Suprapubic skin (tissue), 4 donors: Measurements from ENCODE around the gene KRT76. TPM values are rescaled to one million over a fixed set of nuclear protein-coding genes. Genes with fewer than 3 reads are reported as not detected.

Experiments
- DNase-seq, 2 donors: peaks; one replicate each; pipeline ENCODE4 v3.0.0-alpha.2; 2019; ENCODE audit warnings: low spot score in 2 of 2
- H3K27ac ChIP-seq: fragments of 200-600 bp; sonication (generic); one replicate; pipeline ENCODE4 v1.5.1; 2019
- H3K27me3 ChIP-seq: fragments of 200-600 bp; sonication (generic); one replicate; pipeline ENCODE4 v1.5.1; 2019
- H3K36me3 ChIP-seq: fragments of 200-600 bp; sonication (generic); one replicate; pipeline ENCODE4 v1.5.1; 2019
- H3K4me1 ChIP-seq: fragments of 200-600 bp; sonication (generic); one replicate; pipeline ENCODE4 v1.5.1; 2019
- H3K4me3 ChIP-seq: fragments of 200-600 bp; sonication (generic); one replicate; pipeline ENCODE4 v1.5.1; 2019; ENCODE audit warnings: mild to moderate bottlenecking
- H3K9me3 ChIP-seq: fragments of 200-600 bp; sonication (generic); one replicate; pipeline ENCODE4 v1.5.1; 2019
- EP300 ChIP-seq: sonication (generic); formaldehyde crosslinking; IDR thresholded peaks from one replicate; pipeline ENCODE4 v1.6.1; 2017; ENCODE audit warnings: antibody characterized with exemption
- POLR2A ChIP-seq, 2 donors: fragments of 450-650 bp; IDR thresholded peaks; one replicate each; pipeline ENCODE4 v1.6.1; 2017; ENCODE audit warnings: antibody characterized with exemption in 2 of 2, mild to moderate bottlenecking in 2 of 2, moderate library complexity in 2 of 2
- POLR2AphosphoS5 ChIP-seq, 3 donors: sonication (generic); formaldehyde crosslinking; IDR thresholded peaks; one replicate each; pipeline ENCODE4 v1.6.1; 2017; ENCODE audit warnings: antibody characterized with exemption in 3 of 3
- WGBS: methylation state at CpG from one replicate; pipeline ENCODE4 v1.1.5; 2018; 5-methylcytosine and 5-hydroxymethylcytosine counted together
- total RNA-seq, 4 donors: library from RNA; depleted of rRNA; stranded (reverse); fragments of >200 nt; gene quantifications; one replicate each; pipeline ENCODE4 v1.1.0, GENCODE V29; 2016
- TF ChIP-seq, protein P1 (sequence below), 2 donors: fragments of 200-600 bp in 1 of 2; fragments of 450-650 bp in 1 of 2; sonication (generic) in 1 of 2; IDR thresholded peaks; one replicate each; pipeline ENCODE4 v1.5.1; 2016 to 2019; ENCODE audit warnings: antibody characterized with exemption in 2 of 2, mild to moderate bottlenecking in 1 of 2, moderate library complexity in 1 of 2

The KRT76 gene
- total RNA-seq, 4 donors from 2014 or later, result not detected

DNA sequence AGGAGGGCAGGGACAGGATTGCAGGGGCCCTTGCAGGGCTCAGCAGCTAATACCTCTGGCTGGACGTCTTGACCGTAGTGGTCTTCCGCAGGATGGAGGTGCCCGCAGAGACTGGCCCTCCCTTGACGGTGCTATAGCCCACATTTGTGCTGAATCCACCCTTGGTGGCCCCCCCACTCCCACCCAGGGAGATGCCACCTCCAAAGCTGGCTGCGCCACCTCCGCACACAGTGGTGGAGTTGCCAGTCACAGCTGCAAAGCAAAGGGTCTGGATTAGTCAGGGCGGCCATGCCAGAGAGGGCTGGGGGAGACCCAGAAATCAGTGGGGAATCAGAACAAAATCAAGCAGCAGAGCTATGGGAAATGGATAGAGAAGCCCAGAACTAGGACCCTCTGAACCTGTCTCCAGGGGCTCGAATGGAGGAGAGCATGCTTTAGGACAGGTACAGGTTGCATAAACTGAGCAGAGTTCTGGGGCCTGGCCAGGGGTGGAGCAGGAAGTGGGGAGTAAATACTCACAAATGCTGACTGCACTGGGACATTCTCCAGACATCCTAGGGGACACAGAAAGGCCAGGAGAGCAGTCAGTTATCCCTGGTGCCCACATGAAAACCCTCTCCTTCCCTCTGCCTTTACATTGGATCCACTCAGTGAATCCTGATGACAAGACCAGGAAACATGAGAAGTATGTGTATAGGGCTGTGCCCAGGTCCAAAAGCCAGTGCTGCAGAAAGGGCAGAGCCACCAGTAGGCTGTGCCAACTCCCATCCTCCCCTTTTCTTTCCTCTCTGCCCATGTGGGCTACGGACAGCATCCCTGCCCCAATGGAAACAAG is 44.9 kb upstream of the KRT76 start:
- WGBS, result 40% methylated on average over 2 of the region's 10 CpGs
- Histone ChIP-seq H3K36me3 (no peaks in the 10 kb centered on the region), H3K4me1 (peaks cover 7% of the 10 kb centered on the region), H3K27ac (no peak overlapping the region), H3K27me3 (peaks cover 14% of the 10 kb centered on the region), H3K9me3 (no peaks in the 10 kb centered on the region), H3K4me3 (no peak overlapping the region)
- TF ChIP-seq, protein P1, sequence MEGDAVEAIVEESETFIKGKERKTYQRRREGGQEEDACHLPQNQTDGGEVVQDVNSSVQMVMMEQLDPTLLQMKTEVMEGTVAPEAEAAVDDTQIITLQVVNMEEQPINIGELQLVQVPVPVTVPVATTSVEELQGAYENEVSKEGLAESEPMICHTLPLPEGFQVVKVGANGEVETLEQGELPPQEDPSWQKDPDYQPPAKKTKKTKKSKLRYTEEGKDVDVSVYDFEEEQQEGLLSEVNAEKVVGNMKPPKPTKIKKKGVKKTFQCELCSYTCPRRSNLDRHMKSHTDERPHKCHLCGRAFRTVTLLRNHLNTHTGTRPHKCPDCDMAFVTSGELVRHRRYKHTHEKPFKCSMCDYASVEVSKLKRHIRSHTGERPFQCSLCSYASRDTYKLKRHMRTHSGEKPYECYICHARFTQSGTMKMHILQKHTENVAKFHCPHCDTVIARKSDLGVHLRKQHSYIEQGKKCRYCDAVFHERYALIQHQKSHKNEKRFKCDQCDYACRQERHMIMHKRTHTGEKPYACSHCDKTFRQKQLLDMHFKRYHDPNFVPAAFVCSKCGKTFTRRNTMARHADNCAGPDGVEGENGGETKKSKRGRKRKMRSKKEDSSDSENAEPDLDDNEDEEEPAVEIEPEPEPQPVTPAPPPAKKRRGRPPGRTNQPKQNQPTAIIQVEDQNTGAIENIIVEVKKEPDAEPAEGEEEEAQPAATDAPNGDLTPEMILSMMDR (IDR thresholded peaks at IDR 0.05), result no peak
- TF ChIP-seq POLR2A (IDR thresholded peaks at IDR 0.05) (no peak), EP300 (no peak), POLR2AphosphoS5 (IDR thresholded peaks at IDR 0.05) (no peak)
- DNase-seq, result no peak

DNA sequence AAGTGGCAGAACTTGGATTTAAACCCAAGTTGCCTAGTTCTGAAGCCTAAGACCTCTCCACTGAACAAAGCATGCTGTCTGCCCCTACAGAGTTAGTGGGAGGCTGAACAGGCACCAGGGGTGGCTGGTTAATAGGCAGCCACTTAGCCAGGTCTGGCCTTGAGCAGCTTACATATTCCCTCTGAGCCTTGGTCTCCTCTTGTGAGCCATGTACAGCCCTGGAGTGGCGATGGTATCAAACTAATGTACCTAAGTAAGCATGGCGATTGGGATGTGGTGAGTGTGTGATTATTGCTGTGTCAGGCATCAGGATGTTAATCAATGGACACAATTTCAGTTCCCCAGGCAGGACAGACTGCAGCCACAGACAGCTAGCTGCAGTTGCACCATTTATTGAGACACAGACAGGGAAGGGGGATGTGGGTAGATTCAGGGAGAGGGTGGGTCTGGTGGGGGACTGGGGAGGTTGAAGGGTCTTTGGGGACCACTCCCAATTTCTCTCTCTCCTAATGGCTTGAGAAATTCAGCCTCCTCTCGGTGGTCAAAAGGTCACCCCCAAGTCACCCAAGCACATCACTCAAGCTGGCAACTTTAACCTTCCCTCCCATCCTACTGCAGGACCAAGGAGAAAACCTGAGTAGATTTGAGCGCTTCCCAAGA is 44.1 kb upstream of the KRT76 start:
- no peak for TF ChIP-seq EP300
- no peak for TF ChIP-seq POLR2AphosphoS5 (IDR thresholded peaks at IDR 0.05)
- TF ChIP-seq, protein P1 (IDR thresholded peaks at IDR 0.05), result no peak
- TF ChIP-seq POLR2A (IDR thresholded peaks at IDR 0.05), result no peak
- Histone ChIP-seq H3K4me1 (peaks cover 7% of the 10 kb centered on the region), H3K27ac (no peak overlapping the region), H3K9me3 (no peaks in the 10 kb centered on the region), H3K27me3 (peaks cover 17% of the 10 kb centered on the region), H3K4me3 (no peak overlapping the region), H3K36me3 (no peaks in the 10 kb centered on the region)
- WGBS, result 92% methylated on average over 4 of the region's 4 CpGs
- no peak for DNase-seq

DNA sequence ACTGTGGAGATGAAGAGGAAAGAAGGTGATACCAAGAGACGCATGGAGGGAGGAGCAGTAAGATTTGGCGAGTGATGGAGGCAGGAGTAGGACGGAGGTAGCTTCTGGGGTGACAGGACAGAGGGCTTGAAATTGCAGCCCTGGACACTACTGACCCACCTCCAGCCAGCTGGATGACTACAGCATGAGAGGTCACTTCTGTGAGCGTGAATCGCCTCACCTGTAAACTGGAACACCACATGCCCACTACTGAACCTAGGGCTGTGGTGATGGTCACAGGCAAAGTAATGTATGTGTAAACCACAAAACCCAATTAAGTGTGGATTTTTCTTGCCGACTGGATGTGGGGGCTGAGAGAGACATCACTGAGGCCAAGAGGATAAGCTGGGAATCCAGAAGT is 43.4 kb upstream of the KRT76 start:
- DNase-seq, result no peak
- no peak overlapping the region for H3K4me3 ChIP-seq
- WGBS, result 87% methylated on average over 6 of the region's 6 CpGs
- H3K36me3 ChIP-seq, result no peaks in the 10 kb centered on the region
- TF ChIP-seq EP300 (no peak), POLR2AphosphoS5 (IDR thresholded peaks at IDR 0.05) (no peak), POLR2A (IDR thresholded peaks at IDR 0.05) (no peak)
- TF ChIP-seq, protein P1 (IDR thresholded peaks at IDR 0.05), result no peak
- peaks cover 7% of the 10 kb centered on the region for H3K4me1 ChIP-seq
- H3K9me3 ChIP-seq, result no peaks in the 10 kb centered on the region
- no peak overlapping the region for H3K27ac ChIP-seq
- peaks cover 17% of the 10 kb centered on the region for H3K27me3 ChIP-seq

DNA sequence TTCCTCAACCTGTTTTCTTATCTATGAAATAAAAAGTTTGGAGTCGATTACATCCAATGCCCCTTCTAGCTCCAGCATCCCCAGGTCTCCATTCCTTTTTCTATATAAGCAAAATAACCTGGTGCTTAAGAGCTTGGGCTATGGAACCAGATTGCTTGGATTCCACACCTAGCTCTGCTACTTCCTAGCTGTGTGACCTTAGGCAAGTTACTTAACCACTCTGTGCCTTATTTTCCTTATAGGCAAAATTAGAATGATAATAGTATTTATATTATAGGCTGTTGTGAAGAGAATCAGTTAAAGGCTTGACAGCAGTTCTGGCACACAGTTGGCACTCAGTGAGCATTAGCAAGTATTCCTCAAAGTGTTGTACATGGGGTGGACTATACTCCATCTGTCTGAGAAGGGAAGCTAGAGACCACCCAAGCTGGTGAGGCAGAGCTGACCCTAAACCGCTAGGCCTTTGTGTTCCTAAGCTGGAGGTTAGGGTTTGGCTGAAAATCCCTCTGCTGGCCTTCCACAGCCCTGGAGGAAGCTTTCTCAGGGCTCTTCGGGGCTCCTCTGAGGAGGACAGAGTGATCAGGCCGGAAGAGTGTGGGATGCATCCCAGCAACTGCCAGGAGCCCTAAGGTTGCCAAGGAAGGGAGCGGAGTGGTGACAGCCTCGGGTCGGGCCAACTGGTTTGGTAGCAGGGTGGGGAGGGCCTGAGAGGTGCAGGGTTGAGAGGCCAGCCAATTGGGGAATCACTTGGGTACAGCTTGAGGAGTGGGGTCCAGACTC is 42.8 kb upstream of the KRT76 start:
- Histone ChIP-seq H3K27me3 (peaks cover 17% of the 10 kb centered on the region), H3K36me3 (no peaks in the 10 kb centered on the region), H3K4me1 (peaks cover 7% of the 10 kb centered on the region), H3K4me3 (no peak overlapping the region), H3K9me3 (no peaks in the 10 kb centered on the region), H3K27ac (no peak overlapping the region)
- TF ChIP-seq EP300 (no peak), POLR2A (IDR thresholded peaks at IDR 0.05) (no peak), POLR2AphosphoS5 (IDR thresholded peaks at IDR 0.05) (no peak)
- TF ChIP-seq, protein P1 (IDR thresholded peaks at IDR 0.05), result no peak
- no peak for DNase-seq
- WGBS, result 87% methylated on average over 7 of the region's 7 CpGs
